HL-60 (cell line): ENCODE data around the gene SPNS2.

Experiments used
- DNase-seq, 2 experiments: peaks; one replicate each; pipeline ENCODE4 v3.0.0-alpha.2; 2010 to 2020; ENCODE audit warnings: low read depth in 1 of 2, low spot score in 1 of 2
- H3K27ac ChIP-seq: fragments of 250-450 bp; sonication (Bioruptor Pico); replicated peaks from 2 replicates; pipeline ENCODE4 v1.5.1; 2020; ENCODE audit warnings: mild to moderate bottlenecking, moderate library complexity
- H3K27me3 ChIP-seq: fragments of 250-450 bp; sonication (Bioruptor Pico); 2 replicates; pipeline ENCODE4 v1.5.1; 2021; ENCODE audit warnings: mild to moderate bottlenecking, moderate library complexity; ENCODE audit not compliant: insufficient read depth, poor library complexity, severe bottlenecking
- H3K4me3 ChIP-seq: replicated peaks from 2 replicates; pipeline ENCODE4 v1.5.1; 2011; ENCODE audit warnings: mild to moderate bottlenecking, control low read depth, low read length; ENCODE audit not compliant: insufficient read depth
- CTCF ChIP-seq: IDR thresholded peaks from one replicate; pipeline ENCODE4 v1.5.1; 2011; ENCODE audit warnings: low read length, control low read depth, inconsistent platforms; ENCODE audit not compliant: insufficient read depth
- GABPA ChIP-seq: IDR thresholded peaks from 2 replicates; pipeline ENCODE4 v1.6.1; 2012; ENCODE audit warnings: low read depth
- POLR2AphosphoS5 ChIP-seq: IDR thresholded peaks from 2 replicates; pipeline ENCODE4 v1.6.1; 2012; ENCODE audit warnings: low read depth
- REST ChIP-seq: IDR thresholded peaks from 2 replicates; pipeline ENCODE4 v1.6.1; 2012; ENCODE audit warnings: low read depth; ENCODE audit not compliant: insufficient replicate concordance
- SPI1 ChIP-seq: IDR thresholded peaks from 2 replicates; pipeline ENCODE4 v1.6.1; 2012; ENCODE audit warnings: low read depth, mild to moderate bottlenecking, borderline replicate concordance

SPNS2 gene

GRCh38 chr17:4559139-4559791 lies 60.6 kb downstream of the SPNS2 start:
- H3K27me3 ChIP-seq: no peaks in the 10 kb centered on the region
- no peak for DNase-seq
- TF ChIP-seq SPI1: no peak
- TF ChIP-seq CTCF: no peak
- TF ChIP-seq GABPA: no peak
- no peak for TF ChIP-seq REST
- no peak for TF ChIP-seq POLR2AphosphoS5

GRCh38 chr17:4559966-4560365 lies 61.3 kb downstream of the SPNS2 start:
- no peak for TF ChIP-seq REST
- TF ChIP-seq SPI1: no peak
- no peak for TF ChIP-seq CTCF
- no peak for TF ChIP-seq GABPA
- TF ChIP-seq POLR2AphosphoS5: no peak
- H3K27ac ChIP-seq: no peak overlapping the region
- H3K27me3 ChIP-seq: no peaks in the 10 kb centered on the region
- H3K4me3 ChIP-seq: no peak overlapping the region
- no peak for DNase-seq

More at GRCh38 chr17:4559139-4559791, 60.6 kb downstream of the SPNS2 start:
- no peak overlapping the region for H3K27ac ChIP-seq
- no peak overlapping the region for H3K4me3 ChIP-seq

GRCh38 chr17:4560421-4560820 lies 61.7 kb downstream of the SPNS2 start, which contains the start of gene GGT6:
TSS of gene GGT6 (minus strand) at chr17:4560577. CDS start at chr17:4560521, 56 bp downstream.
- H3K27me3 ChIP-seq: no peaks in the 10 kb centered on the region
- H3K4me3 ChIP-seq: no peak within 1 kb of the TSS
- no peak for TF ChIP-seq POLR2AphosphoS5
- TF ChIP-seq CTCF: no peak
- TF ChIP-seq SPI1: no peak
- TF ChIP-seq REST: no peak
- TF ChIP-seq GABPA: no peak
- DNase-seq: no peak
- H3K27ac ChIP-seq: no peak within 1 kb of the TSS
